IMR-90 (cell line): ENCODE results near the gene ROCK2. TPM values are rescaled to one million over a fixed set of nuclear protein-coding genes. Genes with fewer than 3 reads are reported as not detected.

Experiments used
- ATAC-seq: fragments of 200-7000 bp; cut with Tn5 transposase; 2 replicates; pipeline ENCODE4 v1.9.1; 2020; ENCODE audit warnings: low read depth, mild to moderate bottlenecking, moderate library complexity
- BruUV-seq: library from RNA; stranded (reverse); fragments of 400-500 nt; replicated peaks from 2 replicates; lab custom pipeline; 2021; lab: Mats Ljungman, UMichigan
- CTCF ChIA-PET: fragments of 300-600 bp; formaldehyde crosslinking; extraction: SDS; loops from one replicate; lab custom pipeline; 2021; ENCODE audit warnings: antibody characterized with exemption; lab: Yijun Ruan, JAX
- POLR2A ChIA-PET: fragments of 300-600 bp; sonication (Branson Sonifier 250); formaldehyde crosslinking; loops from one replicate; lab custom pipeline; 2022; ENCODE audit warnings: antibody characterized with exemption; ENCODE audit not compliant: unreplicated experiment; lab: Charles Lee
- DNase-seq: peaks from one replicate; pipeline ENCODE4 v3.0.0; 2013
- H2AFZ ChIP-seq: replicated peaks from 2 replicates; pipeline ENCODE3; 2013; ENCODE audit warnings: low read length, mild to moderate bottlenecking; ENCODE audit not compliant: poor library complexity
- H2AK5ac ChIP-seq: 2 replicates; pipeline ENCODE4 v1.6.1; 2013; ENCODE audit warnings: low read depth, low read length, inconsistent platforms
- H2AK9ac ChIP-seq: replicated peaks from 2 replicates; pipeline ENCODE3; 2013; ENCODE audit warnings: mild to moderate bottlenecking, low read depth, low read length, moderate library complexity; ENCODE audit not compliant: poor library complexity
- H2BK120ac ChIP-seq: 2 replicates; pipeline ENCODE4 v1.6.1; 2013; ENCODE audit warnings: low read depth, low read length, inconsistent platforms
- H2BK15ac ChIP-seq: 3 replicates; pipeline ENCODE4 v1.6.1; 2013; ENCODE audit warnings: low read depth, low read length, inconsistent platforms
- H2BK20ac ChIP-seq: 2 replicates; pipeline ENCODE4 v1.6.1; 2013; ENCODE audit warnings: low read depth, mild to moderate bottlenecking, inconsistent platforms, low read length, moderate library complexity
- H2BK5ac ChIP-seq: 2 replicates; pipeline ENCODE4 v1.6.1; 2013; ENCODE audit warnings: mild to moderate bottlenecking, low read depth, low read length, inconsistent platforms; ENCODE audit not compliant: poor library complexity, severe bottlenecking
- H3K14ac ChIP-seq: replicated peaks from 2 replicates; pipeline ENCODE4 v1.6.1; 2013; ENCODE audit warnings: low read depth, low read length, inconsistent platforms
- H3K18ac ChIP-seq: 2 replicates; pipeline ENCODE4 v1.6.1; 2013; ENCODE audit warnings: low read depth, low read length, control low read depth
- H3K23ac ChIP-seq: 2 replicates; pipeline ENCODE4 v1.6.1; 2013; ENCODE audit warnings: low read depth, low read length, inconsistent platforms
- H3K27ac ChIP-seq: 2 replicates; pipeline ENCODE4 v1.5.1; 2013; ENCODE audit warnings: mild to moderate bottlenecking, control low read depth, low read length; ENCODE audit not compliant: insufficient read depth
- H3K27me3 ChIP-seq: 2 replicates; pipeline ENCODE4 v1.6.1; 2013; ENCODE audit warnings: low read length; ENCODE audit not compliant: control insufficient read depth, insufficient read depth
- H3K36me3 ChIP-seq: 2 replicates; pipeline ENCODE4 v1.6.1; 2013; ENCODE audit warnings: low read length, mixed read lengths; ENCODE audit not compliant: control insufficient read depth, insufficient read depth
- H3K4ac ChIP-seq: 2 replicates; pipeline ENCODE4 v1.6.1; 2013; ENCODE audit warnings: low read depth, low read length, inconsistent platforms
- H3K4me1 ChIP-seq: 2 replicates; pipeline ENCODE4 v1.6.1; 2013; ENCODE audit warnings: low read length, mixed read lengths; ENCODE audit not compliant: control insufficient read depth, insufficient read depth
- H3K4me2 ChIP-seq: 2 replicates; pipeline ENCODE4 v1.6.1; 2013; ENCODE audit warnings: low read depth, mild to moderate bottlenecking, control low read depth, low read length, moderate library complexity
- H3K4me3 ChIP-seq: 2 replicates; pipeline ENCODE4 v1.5.1; 2013; ENCODE audit warnings: low read depth, mild to moderate bottlenecking, control low read depth, low read length, moderate library complexity; ENCODE audit not compliant: insufficient read depth
- H3K56ac ChIP-seq: 2 replicates; pipeline ENCODE4 v1.6.1; 2013; ENCODE audit warnings: low read length, inconsistent platforms; ENCODE audit not compliant: insufficient read depth; ENCODE audit errors: extremely low read depth
- H3K79me1 ChIP-seq, 2 experiments: 2 replicates each; pipeline ENCODE4 v1.6.1; 2013; ENCODE audit warnings: low read length in 2 of 2, inconsistent platforms in 1 of 2, low read depth in 1 of 2
- H3K9ac ChIP-seq: 2 replicates; pipeline ENCODE4 v1.6.1; 2013; ENCODE audit warnings: low read depth, low read length, control low read depth
- H3K9me1 ChIP-seq: 2 replicates; pipeline ENCODE4 v1.6.1; 2013; ENCODE audit warnings: low read length, inconsistent platforms; ENCODE audit not compliant: insufficient read depth
- H3K9me3 ChIP-seq: 2 replicates; pipeline ENCODE4 v1.6.1; 2013; ENCODE audit warnings: low read length; ENCODE audit not compliant: control insufficient read depth, insufficient read depth
- H4K20me1 ChIP-seq: 2 replicates; pipeline ENCODE4 v1.6.1; 2013; ENCODE audit warnings: low read length, inconsistent platforms; ENCODE audit not compliant: insufficient read depth
- H4K5ac ChIP-seq: 2 replicates; pipeline ENCODE4 v1.6.1; 2013; ENCODE audit warnings: mild to moderate bottlenecking, low read depth, low read length, control low read depth
- H4K8ac ChIP-seq, 2 experiments: 2 replicates each; pipeline ENCODE4 v1.6.1; 2013; ENCODE audit warnings: low read depth in 2 of 2, low read length in 2 of 2, control low read depth in 1 of 2, inconsistent platforms in 1 of 2
- H4K91ac ChIP-seq: 2 replicates; pipeline ENCODE4 v1.6.1; 2013; ENCODE audit warnings: low read depth, low read length, inconsistent platforms; ENCODE audit not compliant: insufficient read depth
- FOS ChIP-seq: fragments of 150-350 bp; IDR thresholded peaks from 2 replicates; pipeline ENCODE4 v1.6.1; 2016; ENCODE audit warnings: low read depth, low read length
- MAFK ChIP-seq: IDR thresholded peaks from 2 replicates; pipeline ENCODE4 v1.6.1; 2012; ENCODE audit warnings: low read depth, low read length, improper control_type of control experiment
- NFE2L2 ChIP-seq: fragments of 150-350 bp; IDR thresholded peaks from 2 replicates; pipeline ENCODE4 v1.6.1; 2016; ENCODE audit warnings: low read depth, mild to moderate bottlenecking, low read length
- SMC3 ChIP-seq: fragments of 150-350 bp; IDR thresholded peaks from 2 replicates; pipeline ENCODE4 v1.6.1; 2016; ENCODE audit warnings: low read depth, mild to moderate bottlenecking, antibody characterized with exemption, low read length, moderate library complexity
- WGBS, 2 experiments: methylation state at CpG; one replicate each; pipeline versions ENCODE4 v1.1.5 to v1.1.7; 2013; ENCODE audit warnings: missing lambda C conversion rate in 2 of 2; ENCODE audit not compliant: insufficient read length in 1 of 2; ENCODE audit errors: extremely low coverage in 2 of 2; 5-methylcytosine and 5-hydroxymethylcytosine counted together
- dilution Hi-C: fragments of 300-500 bp; cut with HindIII; formaldehyde crosslinking; loops from one replicate; pipeline ENCODE4 v1.14.3; 2018; ENCODE audit warnings: low sequenced_read_pairs; ENCODE audit not compliant: unreplicated experiment
- in situ Hi-C: fragments of 300-500 bp; cut with MboI; formaldehyde crosslinking; loops from 3 replicates; pipeline ENCODE4 v1.14.3; 2019; ENCODE audit warnings: low sequenced_read_pairs, inconsistent platforms, mixed read lengths
- intact Hi-C: fragments of 100-400 bp; cut with micrococcal nuclease; formaldehyde crosslinking; loops from 2 replicates; pipeline ENCODE4 v1.10.0; 2022
- polyA plus RNA-seq, 3 experiments: library from polyadenylated mRNA; depleted of rRNA; stranded (reverse); fragments of >200 nt; gene quantifications; 2 replicates each; pipeline ENCODE4 v1.2.3, GENCODE V29; 2012; ENCODE audit warnings: low replicate concordance in 1 of 3
- total RNA-seq: library from RNA; depleted of rRNA; stranded (reverse); fragments of >200 nt; gene quantifications from 2 replicates; pipeline ENCODE4 v1.2.3, GENCODE V29; 2012
- TF ChIP-seq, protein P1 (sequence below): fragments of 150-350 bp; IDR thresholded peaks from 2 replicates; pipeline ENCODE4 v1.6.1; 2017; ENCODE audit warnings: mild to moderate bottlenecking, antibody characterized with exemption, low read length, low read depth

ROCK2 gene
- total and polyA plus RNA-seq, 2 of the 4 experiments (the other 2 are of a cell fraction), result 9.0 to 28.3 TPM

DNA sequence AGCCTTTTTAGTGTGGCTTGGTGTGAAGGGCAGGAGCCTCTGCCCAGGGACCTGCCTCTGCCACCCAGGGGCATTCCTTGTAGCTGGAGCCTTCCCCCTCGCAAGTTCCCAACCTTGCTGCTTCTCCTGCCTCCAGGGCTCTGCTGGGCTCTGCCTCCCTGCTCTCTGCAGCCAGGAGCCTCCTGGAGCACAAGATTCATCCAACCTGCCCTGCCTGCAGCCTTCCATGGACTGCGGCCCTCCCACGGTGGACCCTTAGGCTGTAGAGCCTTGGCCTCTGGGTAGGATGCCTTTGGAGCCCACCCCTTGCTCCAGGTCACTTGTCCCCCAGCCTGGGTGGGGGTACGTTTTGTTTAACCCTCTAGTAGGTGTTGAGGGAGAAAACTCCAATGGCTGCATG is 186.7 kb downstream of the ROCK2 start:
- Histone ChIP-seq H3K9me3 (no peaks in the 10 kb centered on the region), H2BK5ac (no peak overlapping the region), H3K27ac (no peak overlapping the region), H3K56ac (no peak overlapping the region), H2BK120ac (no peak overlapping the region), H3K27me3 (no peaks in the 10 kb centered on the region), H3K4ac (no peak overlapping the region), H2AK5ac (no peak overlapping the region), H4K91ac (no peak overlapping the region), H4K8ac (no peak overlapping the region), H3K14ac (no peak overlapping the region), H4K5ac (no peak overlapping the region), H2AFZ (no peak overlapping the region), H3K79me1 (peaks cover 0 to 6% of the 10 kb centered on the region in 2 experiments; a peak in 2 of 4 replicates), H2AK9ac (no peak overlapping the region), H3K4me1 (peaks cover 5% of the 10 kb centered on the region; the same call in 1 of the 2 replicates), H3K9me1 (peaks cover 4% of the 10 kb centered on the region), H3K4me2 (no peak overlapping the region), H3K36me3 (peaks cover 2% of the 10 kb centered on the region), H3K9ac (no peak overlapping the region), H3K4me3 (no peak overlapping the region), H3K18ac (no peak overlapping the region), H2BK15ac (no peak overlapping the region), H4K20me1 (no peaks in the 10 kb centered on the region), H3K23ac (no peak overlapping the region), H2BK20ac (no peak overlapping the region)
- dilution Hi-C loops, result no loop called here
- POLR2A ChIA-PET, result no interaction called here
- 88% methylated on average over 1 of the region's 4 CpGs; no CpG with 5 or more reads in 1 of the 2 experiments for WGBS, 2 experiments
- ATAC-seq (no peak), DNase-seq (no peak)
- CTCF ChIA-PET, result no interaction called here
- intact Hi-C loops, result no loop called here
- TF ChIP-seq MAFK (no peak), NFE2L2 (no peak), SMC3 (no peak), FOS (no peak)
- TF ChIP-seq, protein P1, sequence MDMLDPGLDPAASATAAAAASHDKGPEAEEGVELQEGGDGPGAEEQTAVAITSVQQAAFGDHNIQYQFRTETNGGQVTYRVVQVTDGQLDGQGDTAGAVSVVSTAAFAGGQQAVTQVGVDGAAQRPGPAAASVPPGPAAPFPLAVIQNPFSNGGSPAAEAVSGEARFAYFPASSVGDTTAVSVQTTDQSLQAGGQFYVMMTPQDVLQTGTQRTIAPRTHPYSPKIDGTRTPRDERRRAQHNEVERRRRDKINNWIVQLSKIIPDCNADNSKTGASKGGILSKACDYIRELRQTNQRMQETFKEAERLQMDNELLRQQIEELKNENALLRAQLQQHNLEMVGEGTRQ, result no peak
- in situ Hi-C loops, result no loop called here
- no TSS peak for BruUV-seq
